Measurements from ENCODE around the gene FRRS1L. TPM values are rescaled to one million over a fixed set of nuclear protein-coding genes. Genes with fewer than 3 reads are reported as not detected.

Gene FRRS1L
- total and polyA plus RNA-seq, 2 of the 4 experiments (the other 2 are of a cell fraction), result under 0.01 to 0.05 TPM

DNA sequence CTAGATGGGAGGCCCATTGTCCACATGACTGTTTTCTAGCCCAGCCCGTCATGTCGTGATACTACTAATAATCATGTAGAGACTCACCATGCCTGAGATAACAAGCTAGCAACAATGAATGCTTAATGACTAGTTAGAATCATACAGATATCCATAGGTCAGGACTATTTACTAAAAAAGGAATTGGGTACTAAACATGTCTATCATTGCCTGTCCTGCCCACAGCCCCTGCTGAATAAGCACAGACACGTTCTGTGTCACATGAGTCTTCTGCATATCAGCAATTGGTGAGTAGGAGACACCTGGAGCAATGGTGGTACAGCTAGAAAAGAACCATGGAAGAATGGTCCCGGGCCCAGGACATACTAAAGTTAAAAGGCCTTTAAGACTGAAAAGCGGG, 18.0 kb downstream of the FRRS1L start:
- DNase-seq (no peak), ATAC-seq (ENCODE audit: low read depth) (no peak)
- no peak overlapping the region for H3K18ac ChIP-seq (ENCODE audit: low read depth, low read length)
- H2BK120ac ChIP-seq (ENCODE audit: low read depth, low read length), result no peak overlapping the region
- no peak overlapping the region for H3K4me3 ChIP-seq (ENCODE audit: insufficient read depth, low read depth, low read length)
- TF ChIP-seq BHLHE40 (IDR thresholded peaks at IDR 0.05; ENCODE audit: low read depth, low read length) (no peak), ELK1 (IDR thresholded peaks at IDR 0.05; ENCODE audit: borderline replicate concordance, low read depth, low read length) (no peak), CEBPB (IDR thresholded peaks at IDR 0.05; ENCODE audit: low read depth, low read length) (no peak), CHD1 (IDR thresholded peaks at IDR 0.05; ENCODE audit: low read depth, low read length) (no peak), RFX5 (IDR thresholded peaks at IDR 0.05; ENCODE audit: low read depth, low read length) (no peak), NFE2L2 (IDR thresholded peaks at IDR 0.05; ENCODE audit: low read depth, low read length) (no peak), RCOR1 (IDR thresholded peaks at IDR 0.05; ENCODE audit: insufficient replicate concordance, low read length) (no peak), RAD21 (IDR thresholded peaks at IDR 0.05; ENCODE audit: low read length) (no peak), POLR2A (IDR thresholded peaks at IDR 0.05; ENCODE audit: low read depth, low read length) (no peak), FOS (IDR thresholded peaks at IDR 0.05; ENCODE audit: low read depth, low read length) (no peak), CTCF (conservative IDR thresholded peaks at IDR 0.05; ENCODE audit: low read depth, low read length) (no peak), USF2 (IDR thresholded peaks at IDR 0.05; ENCODE audit: low read depth, low read length) (no peak)
- no peak overlapping the region for H2BK20ac ChIP-seq (ENCODE audit: low read depth, low read length)
- H3K79me1 ChIP-seq (ENCODE audit: low read depth in 1 of 2, low read length in 2 of 2), result no peaks in the 10 kb centered on the region
- no peak overlapping the region for H3K56ac ChIP-seq (ENCODE audit: extremely low read depth, insufficient read depth, low read length)
- H2BK5ac ChIP-seq (ENCODE audit: low read depth, low read length, poor library complexity, severe bottlenecking), result no peak overlapping the region
- H3K9ac ChIP-seq (ENCODE audit: low read depth, low read length), result no peak overlapping the region
- H2BK15ac ChIP-seq (ENCODE audit: low read depth, low read length), result no peak overlapping the region
- no peak overlapping the region for H3K23ac ChIP-seq (ENCODE audit: low read depth, low read length)
- H4K5ac ChIP-seq (ENCODE audit: low read depth, low read length), result no peak overlapping the region
- no peak overlapping the region for H2AFZ ChIP-seq (replicated peaks; ENCODE audit: low read length, poor library complexity)
- BruUV-seq (replicated peaks), result no TSS peak
- H4K20me1 ChIP-seq (ENCODE audit: insufficient read depth, low read length), result no peaks in the 10 kb centered on the region
- no peaks in the 10 kb centered on the region for H3K9me1 ChIP-seq (ENCODE audit: insufficient read depth, low read length)
- in situ Hi-C loops (cut with MboI; ENCODE audit: low sequenced_read_pairs) (no loop called here), intact Hi-C loops (cut with micrococcal nuclease) (no loop called here), dilution Hi-C loops (cut with HindIII; ENCODE audit: low sequenced_read_pairs, unreplicated experiment) (no loop called here)
- no peak overlapping the region for H2AK5ac ChIP-seq (ENCODE audit: low read depth, low read length)
- ChIA-PET POLR2A (ENCODE audit: unreplicated experiment) (no interaction called here), CTCF (no interaction called here)
- 60% methylated on average over 1 of the region's 5 CpGs; no CpG with 5 or more reads in 1 of the 2 experiments for whole genome bisulfite sequencing, 2 experiments (ENCODE audit: extremely low coverage in 2 of 2, insufficient read length in 1 of 2)
- H3K27ac ChIP-seq (ENCODE audit: insufficient read depth, low read length), result no peak overlapping the region
- no peaks in the 10 kb centered on the region for H3K36me3 ChIP-seq (ENCODE audit: control insufficient read depth, insufficient read depth, low read length)
- no peak overlapping the region for H2AK9ac ChIP-seq (replicated peaks; ENCODE audit: low read depth, low read length, poor library complexity)
- peaks cover 16% of the 10 kb centered on the region for H3K27me3 ChIP-seq (ENCODE audit: control insufficient read depth, insufficient read depth, low read length)
- no peak overlapping the region for H3K4me2 ChIP-seq (ENCODE audit: low read depth, low read length)
- peaks cover 7% of the 10 kb centered on the region for H3K9me3 ChIP-seq (ENCODE audit: control insufficient read depth, insufficient read depth, low read length)
- no peak overlapping the region for H4K8ac ChIP-seq (ENCODE audit: low read depth in 2 of 2, low read length in 2 of 2)
- no peak overlapping the region for H3K14ac ChIP-seq (replicated peaks; ENCODE audit: low read depth, low read length)
- H4K91ac ChIP-seq (ENCODE audit: insufficient read depth, low read depth, low read length), result no peak overlapping the region
- H3K4ac ChIP-seq (ENCODE audit: low read depth, low read length), result no peak overlapping the region
- H3K4me1 ChIP-seq (ENCODE audit: control insufficient read depth, insufficient read depth, low read length), result no peaks in the 10 kb centered on the region

Data from IMR-90 (cell line).